HG03139 (cell line): Measurements from ENCODE around the gene ALKBH2.

Experiments used
- ATAC-seq: cut with Tn5 transposase; IDR thresholded peaks from one replicate; pipeline ENCODE4 v1.9.1; 2021; ENCODE audit not compliant: unreplicated experiment

Gene ALKBH2

DNA sequence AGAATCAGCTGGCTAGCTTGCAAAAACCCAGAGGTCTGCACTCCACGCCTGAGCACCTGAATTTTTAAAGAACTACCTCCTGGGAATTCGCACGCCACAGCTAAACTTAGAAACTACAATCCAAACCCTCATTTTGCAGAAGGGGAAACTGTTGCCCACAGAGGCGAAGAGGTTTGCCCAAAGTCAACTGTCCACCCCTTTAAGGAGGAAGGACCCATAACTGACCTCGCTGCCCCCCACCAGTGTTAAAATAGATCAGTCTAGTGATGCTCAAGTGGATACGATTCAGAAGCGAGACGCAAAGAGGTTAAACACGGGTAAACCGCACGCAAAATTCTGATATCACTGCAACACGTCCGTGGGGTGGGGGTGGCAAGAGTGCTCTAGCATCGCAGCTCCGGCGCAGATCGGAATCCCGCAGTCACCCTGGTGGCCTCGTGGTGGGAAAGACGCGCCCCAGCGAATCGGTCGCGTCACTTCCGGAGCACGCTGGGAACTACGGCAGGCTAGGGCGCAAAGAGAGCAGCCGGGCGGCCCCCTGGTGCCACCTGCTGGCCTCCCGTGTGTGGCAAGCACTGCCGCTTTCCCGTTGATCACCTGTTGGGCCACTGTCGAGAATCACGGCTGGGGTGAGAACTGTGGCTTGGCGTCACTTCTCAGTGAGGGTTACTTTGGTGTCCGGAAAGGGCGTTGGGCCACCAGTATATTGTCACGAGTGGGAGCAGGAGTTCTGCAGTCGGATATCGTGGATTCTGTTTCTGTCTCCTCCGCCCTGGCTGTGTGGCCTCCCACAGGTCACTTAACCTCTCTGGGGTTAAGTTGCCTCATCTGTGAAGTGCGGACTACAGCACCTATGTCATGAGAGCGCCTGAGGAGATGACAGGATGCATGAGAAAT lies at the start of gene ALKBH2:
Gene ALKBH2 (minus strand): TSS at position 451 of the 897 bp plus-strand sequence. CDS start 686 bp downstream, outside the sequence.
- ATAC-seq, result peak; percentile 61

DNA sequence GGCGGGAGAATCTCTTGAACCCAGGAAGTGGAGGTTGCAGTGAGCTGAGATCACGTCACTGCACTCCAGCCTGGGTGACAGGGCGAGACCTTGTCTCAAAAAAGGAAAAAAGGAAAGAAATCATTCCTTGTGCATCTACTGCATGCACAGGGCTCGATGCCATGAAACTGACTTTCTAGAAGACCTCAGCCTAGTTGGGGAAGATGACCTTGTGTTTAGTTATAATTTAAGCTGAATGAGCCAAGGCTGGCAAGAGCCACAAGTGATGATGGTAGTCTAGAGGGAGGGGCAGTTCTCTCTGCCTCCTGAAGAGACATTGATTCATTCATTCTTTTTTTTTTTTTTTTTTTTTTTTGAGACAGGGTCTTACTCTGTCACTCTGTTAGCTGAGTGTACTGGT lies 47.3 kb upstream of the ALKBH2 start:
- ATAC-seq, result no peak

DNA sequence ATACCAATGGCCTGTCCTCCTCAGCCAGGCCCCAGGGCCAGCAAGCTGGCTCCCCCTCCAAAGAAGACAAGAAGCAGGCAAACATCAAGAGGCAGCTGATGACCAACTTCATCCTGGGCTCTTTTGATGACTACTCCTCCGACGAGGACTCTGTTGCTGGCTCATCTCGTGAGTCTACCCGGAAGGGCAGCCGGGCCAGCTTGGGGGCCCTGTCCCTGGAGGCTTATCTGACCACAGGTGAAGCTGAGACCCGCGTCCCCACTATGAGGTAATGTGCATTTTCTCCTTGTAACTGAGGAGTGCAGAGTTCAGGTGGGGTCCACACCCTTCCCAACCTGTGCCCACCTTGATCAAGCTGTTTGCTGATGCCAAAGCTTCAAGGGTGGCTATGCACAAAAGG lies 46.5 kb upstream of the ALKBH2 start:
- no peak for ATAC-seq

DNA sequence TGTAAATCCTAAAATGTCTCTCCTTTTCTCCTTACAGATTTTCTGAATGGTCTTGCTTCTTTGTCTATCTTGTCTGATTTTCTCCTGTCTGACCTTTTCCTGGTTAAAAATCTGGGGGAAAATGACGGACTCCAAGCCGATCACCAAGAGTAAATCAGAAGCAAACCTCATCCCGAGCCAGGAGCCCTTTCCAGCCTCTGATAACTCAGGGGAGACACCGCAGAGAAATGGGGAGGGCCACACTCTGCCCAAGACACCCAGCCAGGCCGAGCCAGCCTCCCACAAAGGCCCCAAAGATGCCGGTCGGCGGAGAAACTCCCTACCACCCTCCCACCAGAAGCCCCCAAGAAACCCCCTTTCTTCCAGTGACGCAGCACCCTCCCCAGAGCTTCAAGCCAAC lies 46.1 kb upstream of the ALKBH2 start:
- ATAC-seq, result no peak

DNA sequence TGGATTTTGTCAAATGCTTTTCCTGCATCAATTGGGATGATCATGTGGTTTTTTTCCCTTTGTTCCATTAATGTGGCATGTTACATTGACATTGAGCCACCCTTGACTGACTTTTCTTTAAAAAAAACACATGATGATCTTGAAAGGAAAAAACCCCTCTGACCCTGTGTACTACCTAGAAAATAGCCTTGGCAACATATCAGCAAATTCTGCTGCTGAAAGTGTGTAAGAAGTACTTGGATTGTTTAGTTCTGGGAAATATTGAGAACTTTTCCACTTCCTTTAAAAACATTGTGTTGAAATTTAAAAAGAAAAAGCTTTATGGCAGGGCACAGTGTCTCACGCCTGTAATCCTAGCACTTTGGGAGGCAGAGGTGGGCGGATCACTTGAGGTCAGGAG lies 43.8 kb upstream of the ALKBH2 start:
- ATAC-seq, result no peak

DNA sequence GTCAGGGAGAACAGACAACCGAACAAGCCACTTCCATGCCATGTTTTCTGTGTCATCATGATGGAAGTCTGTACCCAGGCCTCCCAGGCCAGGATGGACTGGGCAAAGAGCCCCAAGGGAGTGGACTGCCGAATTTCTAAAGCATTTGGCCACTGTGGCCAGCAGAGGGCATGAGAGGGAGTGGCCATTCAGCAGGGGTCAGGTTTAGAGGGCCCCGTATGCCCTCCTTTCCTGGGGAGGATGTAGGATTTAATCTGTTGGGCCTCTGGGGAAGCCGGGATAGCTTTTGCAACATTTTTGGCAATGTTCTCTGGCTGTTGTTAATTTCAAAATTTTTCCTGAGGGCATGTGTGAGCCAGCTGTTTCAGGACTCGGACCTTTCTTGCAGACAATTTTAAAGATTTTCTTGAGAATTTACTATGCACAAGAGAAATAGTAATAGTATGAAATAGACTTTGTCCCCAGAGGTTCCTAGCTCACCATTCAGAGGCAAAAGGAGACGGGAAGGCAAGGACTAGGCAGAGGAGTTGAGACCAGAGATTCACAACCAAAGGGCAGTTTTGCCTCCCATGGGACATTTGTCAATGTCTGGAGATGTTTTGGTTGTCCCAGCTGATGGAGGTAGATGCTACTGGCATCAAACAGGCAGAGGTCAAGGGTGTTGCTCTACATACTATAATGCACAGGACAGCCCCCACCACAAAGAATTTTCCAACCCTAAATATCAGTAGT lies 41.1 kb upstream of the ALKBH2 start:
- ATAC-seq, result no peak

DNA sequence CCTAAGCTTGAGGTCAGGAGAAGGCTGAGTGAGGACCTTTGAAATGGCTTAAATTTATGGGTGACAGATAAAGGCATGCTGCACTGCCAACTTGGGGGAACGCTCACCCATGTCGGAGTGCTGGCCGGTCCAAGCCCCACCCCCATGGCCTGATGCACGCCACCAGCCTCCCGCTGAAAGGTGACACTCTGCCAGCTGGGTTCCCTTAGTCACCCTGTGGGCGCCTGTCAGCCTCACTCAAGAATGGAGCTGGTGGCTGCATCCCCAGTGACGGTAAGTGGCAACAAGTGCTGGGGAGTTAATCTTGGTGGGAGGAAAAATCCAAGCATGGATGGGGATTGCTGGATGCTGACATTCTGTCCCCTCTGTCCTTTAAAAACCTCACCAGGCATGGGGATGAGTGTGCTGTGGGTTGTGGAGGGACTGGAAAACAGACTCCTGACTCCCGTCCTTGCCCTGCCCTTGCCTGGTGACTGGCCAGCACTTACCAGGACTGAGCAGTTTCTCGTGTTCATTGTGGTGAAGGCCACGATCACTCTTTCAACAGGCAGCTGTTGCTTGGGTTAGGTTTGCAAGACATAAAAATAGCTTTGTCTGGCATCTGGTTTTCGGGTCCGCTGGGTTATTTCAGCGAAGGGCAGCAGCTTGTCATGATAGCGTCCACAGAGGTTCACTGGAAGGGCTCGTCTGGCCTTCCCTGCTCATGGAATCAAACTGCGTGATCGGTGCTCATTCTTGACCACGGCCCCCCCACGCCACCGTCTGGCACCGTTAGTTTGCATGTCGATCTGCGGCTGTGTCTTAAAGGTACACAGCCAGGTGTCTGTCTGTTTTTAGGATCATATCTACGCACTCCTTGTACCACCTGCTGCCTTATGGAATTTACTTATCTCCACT lies 38.1 kb upstream of the ALKBH2 start:
- no peak for ATAC-seq

DNA sequence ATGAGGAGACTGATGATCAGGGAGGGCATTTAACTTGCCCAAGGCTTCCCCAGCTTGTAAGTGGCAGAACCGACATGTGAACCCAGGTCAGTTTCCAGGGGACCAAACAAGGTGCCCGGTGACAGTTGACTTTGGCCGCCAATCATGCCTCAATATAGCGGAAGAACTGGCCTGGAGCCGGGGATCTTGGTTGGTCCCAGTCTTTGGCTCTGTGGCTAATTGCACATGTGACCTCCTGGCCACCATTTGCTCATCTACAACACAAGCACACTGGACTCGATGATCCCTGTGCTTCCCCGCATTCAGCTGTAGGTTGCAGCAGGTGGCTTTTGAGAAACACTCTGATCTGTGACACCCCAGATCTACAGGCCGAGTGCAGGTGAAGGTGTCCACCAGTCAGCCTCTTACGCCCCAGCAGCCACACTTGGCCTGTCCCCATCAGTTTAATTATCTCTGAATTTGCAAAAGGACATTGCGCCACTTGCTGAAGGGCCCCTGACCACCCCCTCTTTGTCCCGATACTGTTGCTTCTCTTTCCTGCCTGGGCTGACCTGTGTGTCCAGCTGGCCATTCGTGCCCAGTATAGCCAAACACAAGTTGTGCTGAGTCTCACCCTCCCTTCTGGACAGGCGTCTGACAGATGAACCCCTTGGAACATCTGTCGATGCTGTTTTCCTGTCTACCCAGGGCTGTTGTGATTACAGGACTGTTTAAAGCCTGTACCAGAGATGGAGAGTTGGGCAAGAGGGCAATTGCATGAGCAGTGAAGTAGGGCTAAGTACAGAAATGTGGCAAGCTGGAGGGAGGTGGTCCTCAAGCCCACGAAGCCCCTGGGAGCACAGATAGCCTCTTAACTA lies 37.3 kb upstream of the ALKBH2 start:
- no peak for ATAC-seq

DNA sequence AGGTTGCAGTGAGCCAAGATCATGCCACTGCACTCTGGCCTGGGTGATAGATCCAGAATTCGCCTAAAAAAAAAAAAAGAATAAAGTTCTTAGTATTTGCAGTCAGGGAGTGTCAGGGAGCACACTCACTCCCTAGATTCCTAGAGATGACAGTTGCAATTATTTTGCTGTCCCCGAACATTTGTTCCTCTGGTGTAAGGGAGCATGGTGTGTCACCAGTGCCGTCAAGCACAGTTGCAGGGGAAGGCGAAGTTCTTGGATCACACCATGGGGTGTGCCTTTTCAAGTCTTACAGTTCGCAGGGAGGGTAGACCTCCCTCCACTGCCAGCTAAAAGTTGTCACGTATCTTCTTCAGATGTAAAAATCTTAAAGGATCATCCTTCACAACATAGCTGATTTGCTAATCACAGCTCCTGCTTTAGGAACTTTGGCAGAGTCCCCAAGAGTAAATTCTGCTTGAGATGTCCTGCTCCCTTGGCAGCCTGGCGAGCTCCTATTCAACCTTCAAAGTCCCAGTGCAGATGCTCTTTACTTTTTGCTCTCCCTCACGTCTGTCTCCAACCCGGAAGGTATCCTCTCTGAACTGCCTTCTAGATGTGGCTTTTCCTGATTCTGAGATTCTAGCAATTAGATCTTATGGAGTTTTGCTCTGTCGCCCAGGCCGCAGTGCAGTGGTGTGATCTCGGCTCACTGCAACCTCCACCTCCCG lies 34.4 kb upstream of the ALKBH2 start:
- ATAC-seq, result no peak

DNA sequence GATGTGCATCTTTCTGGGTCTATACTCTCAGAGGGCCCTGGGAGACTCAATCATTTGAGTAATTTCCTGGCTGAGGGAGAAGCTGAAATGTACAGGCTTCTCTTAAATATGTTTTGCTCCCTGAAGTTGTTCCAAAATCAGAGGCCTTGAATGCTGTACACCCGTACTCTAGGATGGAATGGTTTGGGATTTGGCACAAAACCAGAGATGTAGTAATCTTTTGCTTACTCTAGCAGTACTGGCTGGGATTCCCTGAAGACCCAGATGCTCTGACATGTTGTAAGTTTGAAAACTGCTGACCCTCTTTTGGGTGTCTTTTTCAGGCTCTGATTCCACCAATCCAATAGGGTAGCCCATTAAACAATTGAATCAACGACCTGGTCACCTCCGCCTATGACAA lies 33.5 kb upstream of the ALKBH2 start:
- no peak for ATAC-seq

DNA sequence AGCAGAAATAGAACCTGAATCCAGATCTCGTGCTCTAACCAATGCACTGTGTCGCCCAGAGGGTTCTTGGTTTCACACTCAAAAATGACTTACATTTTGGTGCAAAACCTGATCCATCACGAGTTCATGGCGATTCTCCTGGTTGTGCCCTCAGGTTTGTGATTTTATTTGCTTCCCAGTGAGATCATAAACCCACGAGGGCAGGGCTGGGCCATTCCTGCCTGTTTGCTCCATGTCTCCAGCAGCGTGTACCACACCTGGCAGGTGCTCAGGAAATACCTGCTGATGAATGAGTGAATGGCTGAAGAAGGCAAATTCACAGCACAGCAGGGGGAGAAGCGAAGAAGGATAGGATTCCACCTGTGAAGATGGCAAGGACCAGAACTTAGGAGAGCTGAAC lies 32.5 kb upstream of the ALKBH2 start:
- ATAC-seq, result no peak

DNA sequence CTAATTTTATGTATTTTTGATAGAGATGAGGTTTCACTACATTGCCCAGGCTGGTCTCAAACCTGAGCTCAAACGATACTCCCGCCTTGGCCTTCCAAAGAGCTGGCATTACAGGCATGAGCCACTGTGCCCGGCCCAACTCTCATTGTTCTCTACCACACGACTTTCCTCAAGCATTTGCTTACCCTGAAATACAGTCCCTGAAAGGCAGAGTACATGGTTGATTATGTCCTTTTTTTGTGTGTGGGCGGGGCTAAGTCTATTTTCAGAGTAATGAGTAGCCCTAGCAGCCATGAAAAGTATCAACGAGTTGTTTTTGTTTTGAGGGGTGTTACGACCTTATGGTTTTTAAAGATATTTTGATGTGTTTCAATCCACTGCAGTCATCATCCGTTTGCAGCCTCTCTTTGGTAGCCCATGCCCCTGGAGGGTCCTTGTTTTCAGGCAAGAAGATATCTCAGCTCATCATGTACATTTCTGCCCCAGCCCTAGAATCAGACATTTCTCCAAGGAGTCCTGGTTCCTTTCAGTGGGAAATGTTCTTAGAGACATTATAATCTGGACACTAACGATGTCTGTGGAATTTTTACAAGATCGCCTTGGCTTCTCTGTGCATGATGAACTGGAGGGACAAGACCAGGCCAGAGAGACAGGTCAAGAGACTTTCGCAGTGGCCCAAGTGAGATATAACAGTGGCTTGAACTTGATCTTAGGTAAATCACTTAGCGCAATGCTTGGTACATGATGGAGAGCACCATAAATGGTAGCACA lies 31.8 kb upstream of the ALKBH2 start:
- ATAC-seq, result no peak

DNA sequence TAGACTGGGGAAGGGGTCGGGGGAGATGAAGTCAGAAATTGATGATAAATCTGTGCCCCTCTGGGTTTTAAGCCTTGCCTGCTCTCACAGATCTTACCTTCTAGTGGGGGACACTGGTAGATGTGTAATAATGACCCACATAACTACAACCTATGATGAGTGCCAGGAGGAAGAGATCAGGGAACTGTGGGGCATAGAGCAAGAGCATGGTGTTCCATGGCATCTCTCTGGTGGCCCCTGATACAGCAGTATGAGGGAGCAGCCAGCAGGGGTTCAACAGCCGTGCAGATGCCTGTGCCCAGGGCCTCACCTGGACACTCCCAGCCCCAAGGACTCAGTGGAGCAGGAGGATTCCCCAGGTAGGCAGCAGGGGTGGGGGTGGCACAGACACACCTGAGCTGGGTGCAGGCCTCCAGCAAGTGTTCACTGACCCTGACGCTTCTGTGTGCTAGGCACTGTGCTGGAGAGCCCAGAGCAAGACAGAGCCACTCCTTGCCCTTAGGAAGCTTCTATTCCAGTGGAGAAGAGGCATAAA lies 28.1 kb upstream of the ALKBH2 start:
- ATAC-seq, result no peak

DNA sequence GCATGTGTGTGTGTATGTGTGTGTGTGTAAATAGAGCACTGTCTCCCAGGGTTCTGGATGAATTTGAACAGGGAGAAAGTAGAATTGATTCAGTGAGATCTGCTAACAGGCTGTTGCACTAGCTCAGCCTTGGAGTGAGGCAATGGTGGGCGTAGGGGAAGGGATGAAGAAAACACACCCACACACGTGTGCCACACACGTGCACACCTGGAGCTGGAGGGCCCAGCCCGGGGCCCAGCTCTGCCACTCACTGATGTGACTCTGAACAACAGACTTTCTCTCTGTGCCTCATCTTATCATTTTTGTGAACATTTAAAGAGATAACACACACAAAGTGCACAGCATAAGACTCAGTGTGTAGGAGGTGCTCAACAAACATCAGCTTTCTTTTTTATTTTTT lies 27.3 kb upstream of the ALKBH2 start:
- no peak for ATAC-seq

DNA sequence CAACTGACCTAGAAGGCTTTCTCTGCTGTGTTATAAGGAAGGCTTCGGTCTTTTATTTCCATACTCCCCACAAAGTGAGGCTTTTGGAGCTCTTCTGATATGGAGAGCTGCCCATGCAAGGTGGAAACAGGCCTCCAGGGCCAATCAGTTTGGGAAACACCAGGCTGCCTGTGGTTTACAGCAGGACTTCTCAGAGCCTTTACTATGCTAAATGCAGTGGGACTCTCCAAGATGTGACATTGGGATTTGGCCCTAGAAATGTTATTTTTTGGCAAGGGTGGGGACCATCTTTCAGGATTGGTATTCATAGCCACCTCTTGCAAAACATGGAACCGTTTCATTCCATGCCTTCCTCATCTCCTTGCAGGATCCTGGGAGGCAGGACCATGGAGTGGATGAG lies 26.8 kb upstream of the ALKBH2 start:
- ATAC-seq, result no peak

DNA sequence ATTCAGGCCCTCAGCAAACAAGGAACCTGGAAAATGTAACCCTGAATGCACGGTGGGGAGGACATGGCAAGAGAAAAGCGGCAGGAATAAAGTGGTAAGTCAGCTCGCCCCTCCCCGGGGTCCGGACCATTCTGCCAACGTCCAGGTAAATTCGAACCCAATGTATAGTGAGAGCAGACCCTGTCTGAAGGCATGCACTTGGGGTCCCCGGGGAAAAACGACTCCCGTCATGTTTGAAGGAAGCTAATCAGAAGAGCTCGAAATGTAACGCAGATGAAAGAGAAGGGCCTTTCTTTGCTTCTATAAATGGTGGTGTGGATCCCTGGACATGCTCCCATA lies 23.3 kb upstream of the ALKBH2 start:
- ATAC-seq, result no peak

DNA sequence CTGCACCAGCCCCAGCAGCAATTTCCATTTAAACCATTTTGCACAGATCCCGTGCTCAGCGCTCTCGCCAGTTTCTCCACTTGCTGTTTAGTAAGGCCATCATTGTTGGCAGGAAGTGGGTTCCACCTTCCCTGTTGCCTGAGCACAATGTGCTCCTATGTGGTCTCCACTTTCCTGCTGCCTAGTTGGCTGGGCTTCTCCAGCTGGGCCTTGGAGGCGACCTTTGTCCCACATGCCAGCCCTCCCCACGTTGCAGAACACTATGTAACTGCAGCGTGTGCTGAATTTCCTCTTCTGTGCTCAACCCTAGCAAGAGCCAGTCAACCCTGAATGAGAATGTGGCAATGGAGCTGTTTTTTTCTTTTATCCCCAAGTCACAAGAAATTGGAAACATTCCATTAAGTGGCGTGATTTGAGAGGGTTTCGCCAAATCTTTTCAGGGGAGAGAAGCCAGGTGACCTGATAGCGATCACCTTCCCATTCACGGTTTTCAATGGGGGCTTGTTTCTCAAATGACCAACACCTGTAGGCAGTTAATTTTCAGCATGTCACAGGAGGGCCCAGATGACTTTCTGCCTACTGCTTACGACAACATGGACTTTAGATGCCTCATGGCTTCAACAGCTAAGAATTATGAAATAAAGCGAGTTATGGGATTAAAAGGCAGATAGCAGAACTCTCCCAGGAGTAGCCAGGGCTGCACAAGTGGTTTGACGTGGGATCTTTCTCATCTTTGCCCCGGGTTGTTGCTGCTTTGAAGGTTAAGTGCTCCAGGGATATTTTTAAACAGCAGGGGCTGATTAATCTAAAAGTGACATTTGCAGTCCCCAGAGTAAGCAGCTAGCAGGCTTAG lies 22.7 kb upstream of the ALKBH2 start, which contains the start of gene ACACB:
Gene ACACB (plus strand): TSS at position 830 of the 853 bp plus-strand sequence. CDS start 22,819 bp downstream, outside the sequence.
- no peak for ATAC-seq

DNA sequence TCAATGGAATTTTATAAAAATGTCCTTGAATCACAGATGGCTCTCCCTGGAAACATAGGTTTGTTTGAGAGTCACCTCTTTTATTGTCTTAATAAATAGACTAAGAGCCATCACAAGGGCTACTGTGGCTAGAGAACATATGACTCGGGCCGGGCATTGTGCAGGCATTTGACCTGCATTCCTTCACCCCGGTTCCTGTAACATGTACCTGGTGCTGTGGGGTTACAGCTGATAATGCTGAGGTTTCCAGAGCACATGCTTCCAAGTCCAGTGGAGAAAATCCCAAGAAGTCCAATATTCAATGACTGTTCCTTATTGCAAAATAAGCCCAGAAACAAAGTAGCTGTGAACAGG lies 22.1 kb upstream of the ALKBH2 start:
- ATAC-seq, result no peak
